Measurements from ENCODE around the gene CAPN11.

GRCh38 chr6:44133981-44134711, 24.5 kb upstream of the CAPN11 start:
- no peak for TF ChIP-seq CTCF (IDR thresholded peaks at IDR 0.05; ENCODE audit: extremely low read depth in 1 of 2, insufficient read depth in 1 of 2, low read depth in 1 of 2, low read length in 2 of 2)
- no peak for TF ChIP-seq EZH2 (IDR thresholded peaks at IDR 0.05; ENCODE audit: borderline replicate concordance, low read depth, low read length, severe bottlenecking)
- no peak for TF ChIP-seq POLR2AphosphoS5 (IDR thresholded peaks at IDR 0.05; ENCODE audit: insufficient read depth, low read depth, low read length)
- no peak for TF ChIP-seq FOS (IDR thresholded peaks at IDR 0.05; ENCODE audit: borderline replicate concordance, insufficient read depth, low read length)
- no peak for TF ChIP-seq POLR2A (IDR thresholded peaks at IDR 0.05; ENCODE audit: low read depth, low read length)
- no peak for TF ChIP-seq JUN (IDR thresholded peaks at IDR 0.05; ENCODE audit: borderline replicate concordance, insufficient read depth, insufficient read length, low read depth)
- no peak for TF ChIP-seq MAX (IDR thresholded peaks at IDR 0.05; ENCODE audit: insufficient read depth, insufficient read length)

All from endothelial cell of umbilical vein (primary cell).